Smooth muscle cell (in vitro differentiated cells): Measurements from ENCODE around the gene STAT1. TPM values are rescaled to one million over a fixed set of nuclear protein-coding genes. Genes with fewer than 3 reads are reported as not detected.
A peak's percentile ranks its signal among the peaks of the same experiment; 100 is the strongest.

Experiments
- DNase-seq: peaks from one replicate; lab custom pipeline; 2025; ENCODE audit not compliant: unreplicated experiment; lab: John Stamatoyannopoulos, UW
- H2AFZ ChIP-seq: fragments of 200-600 bp; sonication (generic); 2 replicates; pipeline ENCODE4 v1.6.0; 2016; ENCODE audit warnings: antibody characterized with exemption, low read depth, mild to moderate bottlenecking
- H3F3A ChIP-seq: fragments of 200-600 bp; sonication (generic); 2 replicates; pipeline ENCODE4 v1.6.0; 2017; ENCODE audit warnings: antibody characterized with exemption, low read depth
- H3K27ac ChIP-seq: fragments of 200-600 bp; sonication (generic); 2 replicates; pipeline ENCODE4 v1.5.1; 2016; ENCODE audit warnings: low read depth, mild to moderate bottlenecking
- H3K27me3 ChIP-seq: fragments of 200-600 bp; sonication (generic); 2 replicates; pipeline ENCODE4 v1.6.1; 2016; ENCODE audit warnings: low read depth, mild to moderate bottlenecking
- H3K36me3 ChIP-seq: fragments of 200-600 bp; sonication (generic); 2 replicates; pipeline ENCODE4 v1.5.1; 2016; ENCODE audit warnings: low read depth
- H3K4me1 ChIP-seq: fragments of 200-600 bp; sonication (generic); 2 replicates; pipeline ENCODE4 v1.5.1; 2016; ENCODE audit warnings: low read depth
- H3K4me2 ChIP-seq: fragments of 200-600 bp; sonication (generic); 2 replicates; pipeline ENCODE4 v1.6.0; 2016; ENCODE audit warnings: mild to moderate bottlenecking
- H3K4me3 ChIP-seq: fragments of 200-600 bp; sonication (generic); 2 replicates; pipeline ENCODE4 v1.5.1; 2016; ENCODE audit warnings: mild to moderate bottlenecking
- H3K79me2 ChIP-seq: fragments of 200-600 bp; sonication (generic); 2 replicates; pipeline ENCODE4 v1.6.0; 2016; ENCODE audit warnings: low read depth, mild to moderate bottlenecking
- H3K9ac ChIP-seq: fragments of 200-600 bp; sonication (generic); 2 replicates; pipeline ENCODE4 v1.6.0; 2016; ENCODE audit warnings: low read depth
- H3K9me3 ChIP-seq: fragments of 200-600 bp; sonication (generic); replicated peaks from 2 replicates; pipeline ENCODE4 v1.5.1; 2016; ENCODE audit warnings: low read depth
- H4K20me1 ChIP-seq: fragments of 200-600 bp; sonication (generic); 2 replicates; pipeline ENCODE4 v1.6.0; 2016; ENCODE audit warnings: low read depth
- CTCF ChIP-seq: fragments of 200-600 bp; sonication (generic); IDR thresholded peaks from 2 replicates; pipeline ENCODE4 v1.5.1; 2017; ENCODE audit warnings: borderline replicate concordance, mild to moderate bottlenecking, antibody characterized with exemption; ENCODE audit not compliant: insufficient read depth, poor library complexity, severe bottlenecking
- WGBS: methylation state at CpG from one replicate; pipeline ENCODE4 v1.1.7; 2016; ENCODE audit warnings: low lambda C conversion rate; 5-methylcytosine and 5-hydroxymethylcytosine counted together
- polyA plus RNA-seq: library from polyadenylated mRNA; unstranded; fragments of >200 nt; fragmentation: Nextera tagmentation; extraction: Ambion mirVana; gene quantifications from 2 replicates; pipeline ENCODE4 v1.2.1, GENCODE V29; 2016
- total RNA-seq: library from RNA; depleted of rRNA; stranded (reverse); fragments of >200 nt; gene quantifications from 2 replicates; pipeline ENCODE4 v1.2.3, GENCODE V29; 2014

The STAT1 gene
- total and polyA plus RNA-seq, 2 experiments from 2014 or later: 30.5 to 66.5 TPM

GRCh38 chr2:190933361-190933760, 80.6 kb downstream of the STAT1 start:
- Histone ChIP-seq H3K4me2 (no peak overlapping the region), H3K79me2 (peaks cover 12% of the 10 kb centered on the region), H3K4me1 (no peaks in the 10 kb centered on the region), H2AFZ (no peak overlapping the region), H3K9ac (no peak overlapping the region), H3K4me3 (no peak overlapping the region), H3F3A (peaks cover 16% of the 10 kb centered on the region), H3K36me3 (peaks cover 26% of the 10 kb centered on the region), H3K27ac (no peak overlapping the region), H3K27me3 (no peaks in the 10 kb centered on the region), H3K9me3 (no peaks in the 10 kb centered on the region), H4K20me1 (peaks cover 95% of the 10 kb centered on the region)
- TF ChIP-seq CTCF: no peak
- DNase-seq: no peak

- no peak overlapping the region for H3K4me3 ChIP-seq
- H3K27me3 ChIP-seq: no peaks in the 10 kb centered on the region
- peaks cover 12% of the 10 kb centered on the region for H3K79me2 ChIP-seq
- no peak for DNase-seq
- H3K4me1 ChIP-seq: no peaks in the 10 kb centered on the region
- no peak overlapping the region for H3K4me2 ChIP-seq
- peaks cover 26% of the 10 kb centered on the region for H3K36me3 ChIP-seq
- H3K9ac ChIP-seq: no peak overlapping the region
- peaks cover 16% of the 10 kb centered on the region for H3F3A ChIP-seq
- no peak for TF ChIP-seq CTCF
- no peaks in the 10 kb centered on the region for H3K9me3 ChIP-seq
- 96% methylated on average over 1 of the region's 1 CpG for WGBS
- peak overlapping the region; percentile 10 for H3K27ac ChIP-seq
- H4K20me1 ChIP-seq: peaks cover 95% of the 10 kb centered on the region
- H2AFZ ChIP-seq: no peak overlapping the region
Measured at GRCh38 chr2:190932514-190932913, 81.5 kb downstream of the STAT1 start.

- H3K9me3 ChIP-seq: no peaks in the 10 kb centered on the region
- H3K27me3 ChIP-seq: no peaks in the 10 kb centered on the region
- DNase-seq: no peak
- no peak overlapping the region for H3K27ac ChIP-seq
- H3K9ac ChIP-seq: no peak overlapping the region
- H3K4me3 ChIP-seq: no peak overlapping the region
- peaks cover 36% of the 10 kb centered on the region for H3K36me3 ChIP-seq
- TF ChIP-seq CTCF: no peak
- H3K4me1 ChIP-seq: no peaks in the 10 kb centered on the region
- no peak overlapping the region for H2AFZ ChIP-seq
- no peak overlapping the region for H3K4me2 ChIP-seq
- H3K79me2 ChIP-seq: peaks cover 17% of the 10 kb centered on the region
- 98% methylated on average over 3 of the region's 3 CpGs for WGBS
- H3F3A ChIP-seq: peaks cover 24% of the 10 kb centered on the region
- peaks cover 98% of the 10 kb centered on the region for H4K20me1 ChIP-seq
Measured at GRCh38 chr2:190930411-190930810, 83.6 kb downstream of the STAT1 start.

GRCh38 chr2:190929919-190930318, 84.1 kb downstream of the STAT1 start:
- Histone ChIP-seq H3K36me3 (peaks cover 37% of the 10 kb centered on the region), H4K20me1 (peaks cover 98% of the 10 kb centered on the region), H3K9me3 (no peaks in the 10 kb centered on the region), H2AFZ (no peak overlapping the region), H3F3A (peaks cover 27% of the 10 kb centered on the region), H3K9ac (no peak overlapping the region), H3K4me2 (no peak overlapping the region), H3K4me1 (peaks cover 2% of the 10 kb centered on the region), H3K27ac (no peak overlapping the region), H3K79me2 (peaks cover 17% of the 10 kb centered on the region), H3K4me3 (no peak overlapping the region), H3K27me3 (no peaks in the 10 kb centered on the region)
- no peak for DNase-seq
- WGBS: 93% methylated on average over 7 of the region's 7 CpGs
- TF ChIP-seq CTCF: no peak
